OCI-LY1 (cell line): ENCODE results near the gene THSD8.

ENCODE experiments used
- CTCF ChIP-seq: fragments of 200-600 bp; sonication (generic), shearing (Covaris generic); IDR thresholded peaks from 2 replicates; pipeline ENCODE4 v1.5.1; 2017; ENCODE audit warnings: mild to moderate bottlenecking, antibody characterized with exemption, low read length, moderate library complexity, mixed read lengths
- EZH2 ChIP-seq: fragments of 200-600 bp; sonication (generic), shearing (Covaris generic); IDR thresholded peaks from 2 replicates; pipeline ENCODE4 v1.8.0; 2017; ENCODE audit warnings: borderline replicate concordance, mixed run types, mild to moderate bottlenecking, antibody characterized with exemption, low read length, moderate library complexity, mixed read lengths

DNA sequence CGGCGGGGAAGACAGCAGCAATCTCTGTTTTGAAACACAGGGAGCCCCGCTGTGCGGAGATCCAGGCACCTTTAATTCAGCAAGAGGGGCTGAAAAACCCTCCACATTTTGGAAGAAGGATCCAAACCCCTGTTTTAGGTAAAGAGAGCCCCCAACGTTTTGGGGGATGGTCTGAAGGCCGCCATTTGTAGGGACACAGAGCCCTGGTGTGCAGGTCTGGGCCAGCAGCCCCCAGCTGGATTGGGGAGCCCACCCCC, 23.0 kb upstream of the THSD8 start:
- TF ChIP-seq CTCF, result no peak
- TF ChIP-seq EZH2, result no peak
